K562 (cell line): ENCODE measurements around the gene FOXA3. TPM values are rescaled to one million over a fixed set of nuclear protein-coding genes. Genes with fewer than 3 reads are reported as not detected.

Experiments used
- KAT8 ChIP-seq: fragments of 450-650 bp; IDR thresholded peaks from 2 replicates; pipeline ENCODE4 v1.6.1; 2016; ENCODE audit warnings: low read depth, mild to moderate bottlenecking
- MCM2 ChIP-seq: fragments of 450-650 bp; IDR thresholded peaks from 2 replicates; pipeline ENCODE4 v1.6.1; 2017; ENCODE audit warnings: low read depth, mild to moderate bottlenecking
- POLR2B ChIP-seq: fragments of 450-650 bp; IDR thresholded peaks from 2 replicates; pipeline ENCODE4 v1.6.1; 2018; ENCODE audit warnings: low read depth; ENCODE audit not compliant: partially characterized antibody
- SRF ChIP-seq, 2 experiments: fragments of 250-450, 450-650 bp in 1 of 2; sonication (Bioruptor Pico) in 1 of 2; sonication (generic) in 1 of 2; formaldehyde crosslinking; IDR thresholded peaks; 2 replicates each; pipeline versions ENCODE4 v1.5.0 to v1.5.1; 2020 to 2022; ENCODE audit warnings: mild to moderate bottlenecking in 1 of 2, missing genetic modification reagents in 1 of 2
- TGIF2 ChIP-seq: sonication (generic); formaldehyde crosslinking; IDR thresholded peaks from 2 replicates; pipeline ENCODE4 v1.8.1; 2022; ENCODE audit warnings: mild to moderate bottlenecking, missing genetic modification reagents, moderate library complexity
- ZKSCAN1 ChIP-seq: fragments of 150-350 bp; IDR thresholded peaks from 2 replicates; pipeline ENCODE4 v1.6.1; 2016; ENCODE audit warnings: low read depth, low read length
- polyA plus RNA-seq, 8 experiments: library from polyadenylated mRNA; depleted of rRNA in 4 of 8; stranded (reverse) in 5 of 8; unstranded in 3 of 8; fragments of >200 nt; fragmentation: Nextera tagmentation in 2 of 8; fragmentation: Illumina TruSeq in 1 of 8; extraction: Ambion mirVana in 2 of 8; extraction: Trizol in 1 of 8; gene quantifications; 2 replicates each; pipeline versions ENCODE4 v1.2.1 to v1.2.3, GENCODE V29; 2011 to 2014; ENCODE audit warnings: inconsistent platforms in 1 of 8, missing spikeins in 1 of 8
- total RNA-seq, 7 experiments: library from RNA; depleted of rRNA in 6 of 7; stranded (reverse); fragments of >200 nt in 6 of 7; fragmentation: Illumina TruSeq in 2 of 7; extraction: Trizol in 2 of 7; gene quantifications; 2 replicates each; pipeline versions ENCODE4 v1.2.1 to v1.2.3, GENCODE V29; 2011 to 2021; ENCODE audit warnings: low replicate concordance in 1 of 7
- TF ChIP-seq, protein P1 (sequence below): sonication (generic); formaldehyde crosslinking; IDR thresholded peaks from 2 replicates; pipeline ENCODE4 v1.8.0; 2022; ENCODE audit warnings: mild to moderate bottlenecking, missing genetic modification reagents
- TF ChIP-seq, protein P2 (sequence below): fragments of 450-650 bp; IDR thresholded peaks from 2 replicates; pipeline ENCODE4 v1.6.1; 2014; ENCODE audit warnings: low read depth, mild to moderate bottlenecking, moderate library complexity, borderline replicate concordance
- TF ChIP-seq, protein P3 (sequence below): fragments of 450-650 bp; IDR thresholded peaks from 2 replicates; pipeline ENCODE4 v1.6.1; 2016; ENCODE audit warnings: antibody characterized with exemption
- TF ChIP-seq, protein P4 (sequence below), 2 experiments: fragments of 250-450 bp in 1 of 2; fragments of 450-650 bp in 1 of 2; sonication (Bioruptor Pico) in 1 of 2; IDR thresholded peaks; 2 replicates each; pipeline versions ENCODE4 v1.6.1 to v1.8.0; 2016 to 2021; ENCODE audit warnings: mild to moderate bottlenecking in 2 of 2, moderate library complexity in 2 of 2, missing compliant biosample characterization in 1 of 2, missing genetic modification characterization in 1 of 2
- TF ChIP-seq, protein P5 (sequence below): fragments of 450-650 bp; IDR thresholded peaks from 2 replicates; pipeline ENCODE4 v1.7.0; 2016; ENCODE audit warnings: borderline replicate concordance
- TF ChIP-seq, protein P6 (sequence below), 2 experiments: fragments of 450-650 bp in 1 of 2; sonication (generic) in 1 of 2; formaldehyde crosslinking in 1 of 2; IDR thresholded peaks in 1 of 2; conservative IDR thresholded peaks in 1 of 2; 2 replicates each; pipeline versions ENCODE4 v1.6.1 to v1.8.1; 2016 to 2023; ENCODE audit warnings: mild to moderate bottlenecking in 2 of 2, moderate library complexity in 2 of 2, inconsistent platforms in 1 of 2, missing genetic modification reagents in 1 of 2
- TF ChIP-seq, protein P7 (sequence below): fragments of 250-450 bp; sonication (Bioruptor Pico); IDR thresholded peaks from 2 replicates; pipeline ENCODE4 v1.9.0; 2021; ENCODE audit warnings: mild to moderate bottlenecking, inconsistent platforms

Gene FOXA3
- total and polyA plus RNA-seq, 9 of the 15 experiments (the other 6 are each of a cell fraction or from before 2014, with no cell fraction given), result 1.3 to 15.5 (median 4.7) TPM

DNA sequence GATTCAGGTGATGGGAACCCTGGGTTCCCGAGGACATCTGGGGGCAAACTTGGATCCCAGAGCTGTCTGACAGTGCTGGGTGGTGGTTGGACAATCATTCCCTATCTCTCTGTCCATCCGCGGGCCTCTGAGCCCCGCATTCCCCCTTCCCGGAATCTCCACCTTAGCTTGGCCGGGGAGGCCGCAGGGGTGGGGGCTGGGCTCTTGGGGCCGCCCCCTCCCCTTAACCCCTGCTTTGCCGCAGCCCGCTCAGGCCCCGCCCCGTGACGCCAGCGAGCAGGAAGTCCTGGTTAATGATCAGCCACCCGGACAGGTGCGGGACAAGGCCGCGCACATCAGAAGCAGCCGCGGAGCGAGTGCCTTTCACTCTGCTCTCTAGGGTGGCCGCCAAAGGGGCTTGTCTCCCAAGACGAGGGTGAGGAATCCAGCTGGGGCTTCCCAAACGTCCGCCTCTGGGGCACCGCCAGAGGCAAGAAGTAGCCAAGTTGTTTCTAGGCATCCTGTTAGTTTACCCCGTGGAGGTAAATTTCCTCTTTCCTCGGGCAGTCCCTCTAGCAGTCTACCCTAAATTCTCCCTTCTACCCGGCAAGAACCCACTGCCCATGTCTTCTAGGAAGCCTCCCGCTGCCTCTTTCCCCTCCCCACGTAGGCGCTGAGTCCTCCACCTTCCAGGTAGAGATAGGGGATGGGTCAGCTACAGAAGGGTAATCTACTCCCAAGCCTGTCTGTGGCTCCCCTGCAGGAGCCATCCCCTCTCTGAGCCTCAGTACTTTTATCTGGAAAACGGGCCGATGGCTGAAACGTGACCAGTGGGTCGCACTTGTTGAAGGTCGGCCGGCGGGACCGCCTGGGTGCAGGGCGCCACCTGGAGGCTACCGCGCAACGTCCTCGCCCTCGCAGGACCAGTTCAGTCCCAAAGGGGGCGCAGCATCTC lies 18.8 kb downstream of the FOXA3 start (continued):
- TF ChIP-seq, protein P1, sequence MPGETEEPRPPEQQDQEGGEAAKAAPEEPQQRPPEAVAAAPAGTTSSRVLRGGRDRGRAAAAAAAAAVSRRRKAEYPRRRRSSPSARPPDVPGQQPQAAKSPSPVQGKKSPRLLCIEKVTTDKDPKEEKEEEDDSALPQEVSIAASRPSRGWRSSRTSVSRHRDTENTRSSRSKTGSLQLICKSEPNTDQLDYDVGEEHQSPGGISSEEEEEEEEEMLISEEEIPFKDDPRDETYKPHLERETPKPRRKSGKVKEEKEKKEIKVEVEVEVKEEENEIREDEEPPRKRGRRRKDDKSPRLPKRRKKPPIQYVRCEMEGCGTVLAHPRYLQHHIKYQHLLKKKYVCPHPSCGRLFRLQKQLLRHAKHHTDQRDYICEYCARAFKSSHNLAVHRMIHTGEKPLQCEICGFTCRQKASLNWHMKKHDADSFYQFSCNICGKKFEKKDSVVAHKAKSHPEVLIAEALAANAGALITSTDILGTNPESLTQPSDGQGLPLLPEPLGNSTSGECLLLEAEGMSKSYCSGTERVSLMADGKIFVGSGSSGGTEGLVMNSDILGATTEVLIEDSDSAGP (CRISPR knock-in tag), result no peak
- TF ChIP-seq, protein P2, sequence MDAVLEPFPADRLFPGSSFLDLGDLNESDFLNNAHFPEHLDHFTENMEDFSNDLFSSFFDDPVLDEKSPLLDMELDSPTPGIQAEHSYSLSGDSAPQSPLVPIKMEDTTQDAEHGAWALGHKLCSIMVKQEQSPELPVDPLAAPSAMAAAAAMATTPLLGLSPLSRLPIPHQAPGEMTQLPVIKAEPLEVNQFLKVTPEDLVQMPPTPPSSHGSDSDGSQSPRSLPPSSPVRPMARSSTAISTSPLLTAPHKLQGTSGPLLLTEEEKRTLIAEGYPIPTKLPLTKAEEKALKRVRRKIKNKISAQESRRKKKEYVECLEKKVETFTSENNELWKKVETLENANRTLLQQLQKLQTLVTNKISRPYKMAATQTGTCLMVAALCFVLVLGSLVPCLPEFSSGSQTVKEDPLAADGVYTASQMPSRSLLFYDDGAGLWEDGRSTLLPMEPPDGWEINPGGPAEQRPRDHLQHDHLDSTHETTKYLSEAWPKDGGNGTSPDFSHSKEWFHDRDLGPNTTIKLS, result 0 out of 2 replicates have a peak, but pooled peaks have one; percentile 28
- TF ChIP-seq, protein P3, sequence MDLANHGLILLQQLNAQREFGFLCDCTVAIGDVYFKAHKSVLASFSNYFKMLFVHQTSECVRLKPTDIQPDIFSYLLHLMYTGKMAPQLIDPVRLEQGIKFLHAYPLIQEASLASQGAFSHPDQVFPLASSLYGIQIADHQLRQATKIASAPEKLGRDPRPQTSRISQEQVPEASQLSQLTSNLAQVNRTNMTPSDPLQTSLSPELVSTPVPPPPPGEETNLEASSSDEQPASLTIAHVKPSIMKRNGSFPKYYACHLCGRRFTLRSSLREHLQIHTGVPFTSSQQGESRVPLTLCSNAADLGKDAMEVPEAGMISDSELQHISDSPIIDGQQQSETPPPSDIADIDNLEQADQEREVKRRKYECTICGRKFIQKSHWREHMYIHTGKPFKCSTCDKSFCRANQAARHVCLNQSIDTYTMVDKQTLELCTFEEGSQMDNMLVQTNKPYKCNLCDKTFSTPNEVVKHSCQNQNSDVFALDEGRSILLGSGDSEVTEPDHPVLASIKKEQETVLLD, result no peak; the same call in 1 of the 2 replicates
- TF ChIP-seq POLR2B (peak; percentile 47), SRF (CRISPR knock-in tag; IDR thresholded peaks at IDR 0.05) (peak in 1 of 2 experiments; percentile 39; a peak in 1 of 4 replicates), TGIF2 (CRISPR knock-in tag) (no peak), ZKSCAN1 (0 out of 2 replicates have a peak, but pooled peaks have one; percentile 29), KAT8 (no peak), MCM2 (no peak)
- TF ChIP-seq, protein P4, sequence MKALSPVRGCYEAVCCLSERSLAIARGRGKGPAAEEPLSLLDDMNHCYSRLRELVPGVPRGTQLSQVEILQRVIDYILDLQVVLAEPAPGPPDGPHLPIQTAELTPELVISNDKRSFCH (CRISPR knock-in tag; IDR thresholded peaks at IDR 0.05), result no peak
- TF ChIP-seq, protein P4 (tag; IDR thresholded peaks at IDR 0.05), result peak; percentile 87
- TF ChIP-seq, protein P5, sequence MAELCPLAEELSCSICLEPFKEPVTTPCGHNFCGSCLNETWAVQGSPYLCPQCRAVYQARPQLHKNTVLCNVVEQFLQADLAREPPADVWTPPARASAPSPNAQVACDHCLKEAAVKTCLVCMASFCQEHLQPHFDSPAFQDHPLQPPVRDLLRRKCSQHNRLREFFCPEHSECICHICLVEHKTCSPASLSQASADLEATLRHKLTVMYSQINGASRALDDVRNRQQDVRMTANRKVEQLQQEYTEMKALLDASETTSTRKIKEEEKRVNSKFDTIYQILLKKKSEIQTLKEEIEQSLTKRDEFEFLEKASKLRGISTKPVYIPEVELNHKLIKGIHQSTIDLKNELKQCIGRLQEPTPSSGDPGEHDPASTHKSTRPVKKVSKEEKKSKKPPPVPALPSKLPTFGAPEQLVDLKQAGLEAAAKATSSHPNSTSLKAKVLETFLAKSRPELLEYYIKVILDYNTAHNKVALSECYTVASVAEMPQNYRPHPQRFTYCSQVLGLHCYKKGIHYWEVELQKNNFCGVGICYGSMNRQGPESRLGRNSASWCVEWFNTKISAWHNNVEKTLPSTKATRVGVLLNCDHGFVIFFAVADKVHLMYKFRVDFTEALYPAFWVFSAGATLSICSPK, result no peak
- TF ChIP-seq, protein P6, sequence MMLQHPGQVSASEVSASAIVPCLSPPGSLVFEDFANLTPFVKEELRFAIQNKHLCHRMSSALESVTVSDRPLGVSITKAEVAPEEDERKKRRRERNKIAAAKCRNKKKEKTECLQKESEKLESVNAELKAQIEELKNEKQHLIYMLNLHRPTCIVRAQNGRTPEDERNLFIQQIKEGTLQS (IDR thresholded peaks at IDR 0.05), result peak; percentile 11; the same call in 1 of the 2 replicates
- TF ChIP-seq, protein P6 (CRISPR knock-in tag; conservative IDR thresholded peaks at IDR 0.05), result peak; percentile 87; the same call in 1 of the 2 replicates
- TF ChIP-seq, protein P7, sequence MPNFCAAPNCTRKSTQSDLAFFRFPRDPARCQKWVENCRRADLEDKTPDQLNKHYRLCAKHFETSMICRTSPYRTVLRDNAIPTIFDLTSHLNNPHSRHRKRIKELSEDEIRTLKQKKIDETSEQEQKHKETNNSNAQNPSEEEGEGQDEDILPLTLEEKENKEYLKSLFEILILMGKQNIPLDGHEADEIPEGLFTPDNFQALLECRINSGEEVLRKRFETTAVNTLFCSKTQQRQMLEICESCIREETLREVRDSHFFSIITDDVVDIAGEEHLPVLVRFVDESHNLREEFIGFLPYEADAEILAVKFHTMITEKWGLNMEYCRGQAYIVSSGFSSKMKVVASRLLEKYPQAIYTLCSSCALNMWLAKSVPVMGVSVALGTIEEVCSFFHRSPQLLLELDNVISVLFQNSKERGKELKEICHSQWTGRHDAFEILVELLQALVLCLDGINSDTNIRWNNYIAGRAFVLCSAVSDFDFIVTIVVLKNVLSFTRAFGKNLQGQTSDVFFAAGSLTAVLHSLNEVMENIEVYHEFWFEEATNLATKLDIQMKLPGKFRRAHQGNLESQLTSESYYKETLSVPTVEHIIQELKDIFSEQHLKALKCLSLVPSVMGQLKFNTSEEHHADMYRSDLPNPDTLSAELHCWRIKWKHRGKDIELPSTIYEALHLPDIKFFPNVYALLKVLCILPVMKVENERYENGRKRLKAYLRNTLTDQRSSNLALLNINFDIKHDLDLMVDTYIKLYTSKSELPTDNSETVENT, result no peak
